ENCODE data around the gene TSPAN3.

The TSPAN3 gene

GRCh38 chr15:77033729-77034671, 36.9 kb downstream of the TSPAN3 start:
- no peak for TF ChIP-seq EZH2phosphoT487 (IDR thresholded peaks at IDR 0.05; ENCODE audit: borderline replicate concordance, low read length)
- no peak for TF ChIP-seq CTCF (IDR thresholded peaks at IDR 0.05; ENCODE audit: low read depth, low read length, poor library complexity, severe bottlenecking)
- Histone ChIP-seq H3K27me3 (ENCODE audit: control insufficient read depth, low read length) (no peaks in the 10 kb centered on the region), H3F3A (ENCODE audit: control insufficient read depth, insufficient read depth) (no peaks in the 10 kb centered on the region), H3K9me2 (replicated peaks; ENCODE audit: control insufficient read depth, low read length) (no peaks in the 10 kb centered on the region), H3K4me1 (ENCODE audit: control insufficient read depth, low read length) (no peaks in the 10 kb centered on the region), H3K79me2 (ENCODE audit: control insufficient read depth, low read length) (no peaks in the 10 kb centered on the region), H3K36me3 (ENCODE audit: control insufficient read depth, low read length) (peaks cover 25% of the 10 kb centered on the region), H3K4me2 (ENCODE audit: low read length) (no peak overlapping the region), H3K4me3 (ENCODE audit: low read length) (no peak overlapping the region), H4K20me1 (ENCODE audit: control insufficient read depth, insufficient read depth, low read depth, low read length) (no peaks in the 10 kb centered on the region), H3K9me3 (ENCODE audit: control insufficient read depth, insufficient read depth, low read length) (peaks cover 10% of the 10 kb centered on the region; the same call in 1 of the 2 replicates), H3K27ac (ENCODE audit: low read depth, low read length) (no peak overlapping the region)

- Histone ChIP-seq H3K79me2 (ENCODE audit: control insufficient read depth, low read length) (no peaks in the 10 kb centered on the region), H3K9me3 (ENCODE audit: control insufficient read depth, insufficient read depth, low read length) (peaks cover 10% of the 10 kb centered on the region; the same call in 1 of the 2 replicates), H3K9me2 (replicated peaks; ENCODE audit: control insufficient read depth, low read length) (no peaks in the 10 kb centered on the region), H3K4me3 (ENCODE audit: low read length) (no peak overlapping the region), H3K4me1 (ENCODE audit: control insufficient read depth, low read length) (no peaks in the 10 kb centered on the region), H3K36me3 (ENCODE audit: control insufficient read depth, low read length) (peaks cover 19% of the 10 kb centered on the region), H3K27ac (ENCODE audit: low read depth, low read length) (no peak overlapping the region), H3K4me2 (ENCODE audit: low read length) (no peak overlapping the region), H3F3A (ENCODE audit: control insufficient read depth, insufficient read depth) (no peaks in the 10 kb centered on the region), H3K27me3 (ENCODE audit: control insufficient read depth, low read length) (no peaks in the 10 kb centered on the region), H4K20me1 (ENCODE audit: control insufficient read depth, insufficient read depth, low read depth, low read length) (no peaks in the 10 kb centered on the region)
- TF ChIP-seq CTCF (IDR thresholded peaks at IDR 0.05; ENCODE audit: low read depth, low read length, poor library complexity, severe bottlenecking) (no peak), EZH2phosphoT487 (IDR thresholded peaks at IDR 0.05; ENCODE audit: borderline replicate concordance, low read length) (no peak)
These were observed 37.5 kb downstream of the TSPAN3 start for GRCh38 chr15:77033417-77033728.

- Histone ChIP-seq H3K27ac (ENCODE audit: low read depth, low read length) (no peak overlapping the region), H3K4me2 (ENCODE audit: low read length) (no peak overlapping the region)
These were observed 38.1 kb downstream of the TSPAN3 start for GRCh38 chr15:77032647-77033416.

More at GRCh38 chr15:77032647-77033416, 38.1 kb downstream of the TSPAN3 start:
- no peaks in the 10 kb centered on the region for H3K79me2 ChIP-seq (ENCODE audit: control insufficient read depth, low read length)
- no peaks in the 10 kb centered on the region for H3K27me3 ChIP-seq (ENCODE audit: control insufficient read depth, low read length)
- TF ChIP-seq CTCF (IDR thresholded peaks at IDR 0.05; ENCODE audit: low read depth, low read length, poor library complexity, severe bottlenecking) (no peak), EZH2phosphoT487 (IDR thresholded peaks at IDR 0.05; ENCODE audit: borderline replicate concordance, low read length) (no peak)
- H3F3A ChIP-seq (ENCODE audit: control insufficient read depth, insufficient read depth) = no peaks in the 10 kb centered on the region
- peaks cover 9% of the 10 kb centered on the region; the same call in 1 of the 2 replicates for H3K9me3 ChIP-seq (ENCODE audit: control insufficient read depth, insufficient read depth, low read length)
- no peak overlapping the region for H3K4me3 ChIP-seq (ENCODE audit: low read length)
- H3K4me1 ChIP-seq (ENCODE audit: control insufficient read depth, low read length) = no peaks in the 10 kb centered on the region
- H3K36me3 ChIP-seq (ENCODE audit: control insufficient read depth, low read length) = peaks cover 19% of the 10 kb centered on the region
- H4K20me1 ChIP-seq (ENCODE audit: control insufficient read depth, insufficient read depth, low read depth, low read length) = no peaks in the 10 kb centered on the region
- no peaks in the 10 kb centered on the region for H3K9me2 ChIP-seq (replicated peaks; ENCODE audit: control insufficient read depth, low read length)

Data from DOHH2 (cell line).